K562 (cell line): ENCODE results near the gene UGT2A1. TPM values are rescaled to one million over a fixed set of nuclear protein-coding genes. Genes with fewer than 3 reads are reported as not detected.

Experiments used
- ATAC-seq: fragments of 200-7000 bp; cut with Tn5 transposase; 3 replicates; pipeline ENCODE4 v1.9.1; 2020; ENCODE audit warnings: moderate library complexity
- BruUV-seq: library from RNA; stranded (reverse); fragments of 400-500 nt; replicated peaks from 2 replicates; lab custom pipeline; 2021; lab: Mats Ljungman, UMichigan
- CTCF ChIA-PET: fragments of 300-600 bp; formaldehyde crosslinking; extraction: SDS; loops from one replicate; lab custom pipeline; 2021; ENCODE audit warnings: low intra/inter-chr PET ratio; lab: Yijun Ruan, JAX
- POLR2A ChIA-PET: fragments of 300-600, 350-650 bp; sonication (Branson Sonifier 250); formaldehyde crosslinking; extraction: SDS; loops from one replicate; lab custom pipeline; 2021; ENCODE audit warnings: antibody characterized with exemption, inconsistent platforms; lab: Yijun Ruan, JAX
- DNase-seq, 4 experiments: peaks; one replicate each; pipeline versions ENCODE4 v3.0.0 to v3.0.0-alpha.2; 2011 to 2018; ENCODE audit warnings: low spot score in 3 of 4, mixed read lengths in 3 of 4; ENCODE audit errors: extremely low read depth in 1 of 4
- FAIRE-seq: peaks from 2 replicates; lab custom pipeline; 2011; peaks lifted over from hg19 to GRCh38; lab: Jason Lieb, UNC
- H2AFZ ChIP-seq: 2 replicates; pipeline ENCODE4 v1.6.0; 2011; ENCODE audit warnings: low read depth, low read length, control low read depth, inconsistent platforms
- H3K27ac ChIP-seq: fragments of 200-600 bp; 3 replicates; pipeline ENCODE4 v1.8.0; 2011; ENCODE audit warnings: low read depth, mild to moderate bottlenecking, control low read depth, inconsistent platforms, low read length, moderate library complexity, mixed read lengths; ENCODE audit errors: extremely low read depth
- H3K27me3 ChIP-seq, 2 experiments: fragments of 300-600 bp in 1 of 2; 2 replicates in 1 of 2; 3 replicates in 1 of 2; pipeline versions ENCODE4 v1.6.0 to v1.8.0; 2011; ENCODE audit warnings: inconsistent platforms in 2 of 2, low read length in 2 of 2, mild to moderate bottlenecking in 1 of 2, mixed read lengths in 1 of 2, moderate library complexity in 1 of 2; ENCODE audit not compliant: control insufficient read depth in 2 of 2, insufficient read depth in 2 of 2
- H3K36me3 ChIP-seq: fragments of 300-600 bp; 3 replicates; pipeline ENCODE4 v1.8.0; 2011; ENCODE audit warnings: mild to moderate bottlenecking, low read length, inconsistent platforms; ENCODE audit not compliant: control insufficient read depth, insufficient read depth
- H3K4me1 ChIP-seq, 2 experiments: fragments of 200-600 bp in 1 of 2; replicated peaks in 1 of 2; 2 replicates in 1 of 2; 3 replicates in 1 of 2; pipeline versions ENCODE4 v1.5.1 to v1.8.0; 2011; ENCODE audit warnings: inconsistent platforms in 2 of 2, low read length in 2 of 2, mild to moderate bottlenecking in 1 of 2, mixed read lengths in 1 of 2, moderate library complexity in 1 of 2; ENCODE audit not compliant: control insufficient read depth in 2 of 2, insufficient read depth in 2 of 2
- H3K4me2 ChIP-seq: 2 replicates; pipeline ENCODE4 v1.6.1; 2011; ENCODE audit warnings: low read length, control low read depth, inconsistent platforms, mixed read lengths; ENCODE audit not compliant: insufficient read depth
- H3K4me3 ChIP-seq: fragments of 200-600 bp; sonication (generic), shearing (Covaris generic); 2 replicates; pipeline ENCODE4 v1.5.1; 2016; ENCODE audit warnings: control low read depth, inconsistent platforms
- H3K79me2 ChIP-seq: fragments of 200-600 bp; 3 replicates; pipeline ENCODE4 v1.8.0; 2011; ENCODE audit warnings: low read length, inconsistent platforms; ENCODE audit not compliant: control insufficient read depth, insufficient read depth
- H3K9ac ChIP-seq, 2 experiments: 2 replicates each; pipeline versions ENCODE4 v1.6.0 to v1.6.1; 2011; ENCODE audit warnings: low read depth in 2 of 2, low read length in 2 of 2, control low read depth in 1 of 2, inconsistent platforms in 1 of 2, mild to moderate bottlenecking in 1 of 2, mixed read lengths in 1 of 2; ENCODE audit not compliant: insufficient read depth in 1 of 2
- H3K9me1 ChIP-seq: one replicate; pipeline ENCODE4 v1.6.0; 2011; ENCODE audit warnings: inconsistent platforms, mild to moderate bottlenecking, low read length, moderate library complexity; ENCODE audit not compliant: control insufficient read depth, insufficient read depth
- H3K9me3 ChIP-seq: replicated peaks from 2 replicates; pipeline ENCODE4 v1.5.1; 2011; ENCODE audit warnings: low read depth, low read length, inconsistent platforms; ENCODE audit not compliant: control insufficient read depth, insufficient read depth
- H4K20me1 ChIP-seq: replicated peaks from 2 replicates; pipeline ENCODE4 v1.6.1; 2011; ENCODE audit warnings: low read length, inconsistent platforms, mixed read lengths; ENCODE audit not compliant: control insufficient read depth, insufficient read depth
- CBX5 ChIP-seq: IDR thresholded peaks from 2 replicates; pipeline ENCODE4 v1.6.1; 2014; ENCODE audit warnings: low read depth, borderline replicate concordance
- FOSL1 ChIP-seq: fragments of 200-800 bp; sonication (Bioruptor generic); conservative IDR thresholded peaks from 2 replicates; pipeline ENCODE4 v1.6.1; 2016; ENCODE audit warnings: missing genetic modification characterization, missing compliant biosample characterization
- FOXJ2 ChIP-seq: fragments of 200-800 bp; sonication (Bioruptor generic); IDR thresholded peaks from 2 replicates; pipeline ENCODE4 v1.6.1; 2016; ENCODE audit warnings: missing genetic modification characterization, missing compliant biosample characterization
- MTA3 ChIP-seq: fragments of 450-650 bp; formaldehyde crosslinking; IDR thresholded peaks from 2 replicates; pipeline ENCODE4 v1.6.1; 2017; ENCODE audit warnings: mild to moderate bottlenecking, borderline replicate concordance
- NCOA2 ChIP-seq, 2 experiments: fragments of 450-650 bp; IDR thresholded peaks; 2 replicates each; pipeline ENCODE4 v1.6.1; 2018; ENCODE audit warnings: mild to moderate bottlenecking in 2 of 2, moderate library complexity in 1 of 2; ENCODE audit not compliant: partially characterized antibody in 2 of 2
- PHF20 ChIP-seq: fragments of 450-650 bp; IDR thresholded peaks from 2 replicates; pipeline ENCODE4 v1.6.1; 2018; ENCODE audit not compliant: partially characterized antibody
- POLR2B ChIP-seq: fragments of 450-650 bp; IDR thresholded peaks from 2 replicates; pipeline ENCODE4 v1.6.1; 2018; ENCODE audit warnings: low read depth; ENCODE audit not compliant: partially characterized antibody
- RBM17 ChIP-seq: fragments of 200-400 bp; formaldehyde crosslinking; IDR thresholded peaks from 2 replicates; pipeline ENCODE4 v1.6.1; 2017; ENCODE audit warnings: low read depth, mild to moderate bottlenecking, low read length, borderline replicate concordance
- TBP ChIP-seq: optimal IDR thresholded peaks from 2 replicates; pipeline ENCODE3; 2011; ENCODE audit warnings: low read depth, low read length, improper control_type of control experiment
- ZFX ChIP-seq: sonication (generic); formaldehyde crosslinking; IDR thresholded peaks from 2 replicates; pipeline ENCODE4 v1.8.0; 2022; ENCODE audit warnings: mild to moderate bottlenecking, missing genetic modification reagents, moderate library complexity
- in situ Hi-C: fragments of 300-500 bp; cut with MboI; formaldehyde crosslinking; loops from 4 replicates; pipeline ENCODE4 v1.15.0; 2018; ENCODE audit warnings: inconsistent platforms, mixed read lengths
- intact Hi-C: fragments of 100-400 bp; cut with micrococcal nuclease; formaldehyde crosslinking; loops from 2 replicates; pipeline ENCODE4 v1.14.2; 2022
- polyA plus RNA-seq, 8 experiments: library from polyadenylated mRNA; depleted of rRNA in 4 of 8; stranded (reverse) in 5 of 8; unstranded in 3 of 8; fragments of >200 nt; fragmentation: Nextera tagmentation in 2 of 8; fragmentation: Illumina TruSeq in 1 of 8; extraction: Ambion mirVana in 2 of 8; extraction: Trizol in 1 of 8; gene quantifications; 2 replicates each; pipeline versions ENCODE4 v1.2.1 to v1.2.3, GENCODE V29; 2011 to 2014; ENCODE audit warnings: inconsistent platforms in 1 of 8, missing spikeins in 1 of 8
- total RNA-seq, 7 experiments: library from RNA; depleted of rRNA in 6 of 7; stranded (reverse); fragments of >200 nt in 6 of 7; fragmentation: Illumina TruSeq in 2 of 7; extraction: Trizol in 2 of 7; gene quantifications; 2 replicates each; pipeline versions ENCODE4 v1.2.1 to v1.2.3, GENCODE V29; 2011 to 2021; ENCODE audit warnings: low replicate concordance in 1 of 7
- TF ChIP-seq, protein P1 (sequence below): sonication (generic); formaldehyde crosslinking; IDR thresholded peaks from 2 replicates; pipeline ENCODE4 v1.8.0; 2023; ENCODE audit warnings: missing genetic modification reagents, mild to moderate bottlenecking, borderline replicate concordance
- TF ChIP-seq, protein P2 (sequence below), 2 experiments: fragments of 450-650 bp; conservative IDR thresholded peaks; 2 replicates each; pipeline ENCODE4 v1.6.1; 2017; ENCODE audit warnings: mild to moderate bottlenecking in 2 of 2, moderate library complexity in 2 of 2
- TF ChIP-seq, protein P3 (sequence below): fragments of 250-450 bp; sonication (Bioruptor Pico); IDR thresholded peaks from 2 replicates; pipeline ENCODE4 v1.5.0; 2021; ENCODE audit warnings: mild to moderate bottlenecking, moderate library complexity

UGT2A1 gene
- total and polyA plus RNA-seq, 9 of the 15 experiments (the other 6 are each of a cell fraction or from before 2014, with no cell fraction given): 0.03 TPM; not detected in 8

DNA sequence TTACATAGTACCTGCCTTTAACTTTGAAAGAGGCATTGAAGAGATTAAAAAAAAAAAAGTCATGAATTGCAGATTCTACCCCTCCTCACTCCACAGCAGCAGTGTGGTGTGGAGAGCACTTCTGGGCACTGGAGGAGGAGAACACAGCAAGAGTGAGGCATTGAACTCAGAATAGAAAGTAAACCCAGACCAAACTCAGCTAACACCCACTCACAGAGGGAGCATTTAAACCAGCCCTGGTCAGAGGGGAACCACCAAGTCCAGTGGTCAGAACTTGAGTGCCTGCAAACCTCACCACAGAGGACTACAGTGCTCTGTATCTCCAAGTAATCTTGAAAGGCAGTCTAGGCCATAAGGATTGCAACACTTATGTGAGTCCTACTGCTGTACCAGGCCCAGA is 15.6 kb upstream of the UGT2A1 start:
- H3K9me3 ChIP-seq: no peaks in the 10 kb centered on the region
- DNase-seq: no peak
- no peaks in the 10 kb centered on the region for H3K27me3 ChIP-seq
- H3K9me1 ChIP-seq: no peaks in the 10 kb centered on the region
- in situ Hi-C loops: no loop called here
- no peak for ATAC-seq
- H3K79me2 ChIP-seq: no peaks in the 10 kb centered on the region
- no peak for FAIRE-seq
- intact Hi-C loops: no loop called here
- no TSS peak for BruUV-seq
- ChIA-PET POLR2A (no interaction called here), CTCF (no interaction called here)
- H3K9ac ChIP-seq: no peak overlapping the region
- H3K4me1 ChIP-seq: no peaks in the 10 kb centered on the region
- H3K27ac ChIP-seq: no peak overlapping the region
- no peak overlapping the region for H3K4me3 ChIP-seq
- no peak overlapping the region for H2AFZ ChIP-seq
- H3K4me2 ChIP-seq: no peak overlapping the region
- H4K20me1 ChIP-seq: no peaks in the 10 kb centered on the region
- H3K36me3 ChIP-seq: no peaks in the 10 kb centered on the region
- TF ChIP-seq TBP (no peak), MTA3 (no peak), FOSL1 (tag) (no peak), FOXJ2 (tag) (no peak), RBM17 (no peak), CBX5 (no peak), PHF20 (no peak), NCOA2 (IDR thresholded peaks at IDR 0.05; ENCODE audit: partially characterized antibody in 2 of 2) (no peak), ZFX (CRISPR knock-in tag) (no peak), POLR2B (no peak)
- TF ChIP-seq, protein P1, sequence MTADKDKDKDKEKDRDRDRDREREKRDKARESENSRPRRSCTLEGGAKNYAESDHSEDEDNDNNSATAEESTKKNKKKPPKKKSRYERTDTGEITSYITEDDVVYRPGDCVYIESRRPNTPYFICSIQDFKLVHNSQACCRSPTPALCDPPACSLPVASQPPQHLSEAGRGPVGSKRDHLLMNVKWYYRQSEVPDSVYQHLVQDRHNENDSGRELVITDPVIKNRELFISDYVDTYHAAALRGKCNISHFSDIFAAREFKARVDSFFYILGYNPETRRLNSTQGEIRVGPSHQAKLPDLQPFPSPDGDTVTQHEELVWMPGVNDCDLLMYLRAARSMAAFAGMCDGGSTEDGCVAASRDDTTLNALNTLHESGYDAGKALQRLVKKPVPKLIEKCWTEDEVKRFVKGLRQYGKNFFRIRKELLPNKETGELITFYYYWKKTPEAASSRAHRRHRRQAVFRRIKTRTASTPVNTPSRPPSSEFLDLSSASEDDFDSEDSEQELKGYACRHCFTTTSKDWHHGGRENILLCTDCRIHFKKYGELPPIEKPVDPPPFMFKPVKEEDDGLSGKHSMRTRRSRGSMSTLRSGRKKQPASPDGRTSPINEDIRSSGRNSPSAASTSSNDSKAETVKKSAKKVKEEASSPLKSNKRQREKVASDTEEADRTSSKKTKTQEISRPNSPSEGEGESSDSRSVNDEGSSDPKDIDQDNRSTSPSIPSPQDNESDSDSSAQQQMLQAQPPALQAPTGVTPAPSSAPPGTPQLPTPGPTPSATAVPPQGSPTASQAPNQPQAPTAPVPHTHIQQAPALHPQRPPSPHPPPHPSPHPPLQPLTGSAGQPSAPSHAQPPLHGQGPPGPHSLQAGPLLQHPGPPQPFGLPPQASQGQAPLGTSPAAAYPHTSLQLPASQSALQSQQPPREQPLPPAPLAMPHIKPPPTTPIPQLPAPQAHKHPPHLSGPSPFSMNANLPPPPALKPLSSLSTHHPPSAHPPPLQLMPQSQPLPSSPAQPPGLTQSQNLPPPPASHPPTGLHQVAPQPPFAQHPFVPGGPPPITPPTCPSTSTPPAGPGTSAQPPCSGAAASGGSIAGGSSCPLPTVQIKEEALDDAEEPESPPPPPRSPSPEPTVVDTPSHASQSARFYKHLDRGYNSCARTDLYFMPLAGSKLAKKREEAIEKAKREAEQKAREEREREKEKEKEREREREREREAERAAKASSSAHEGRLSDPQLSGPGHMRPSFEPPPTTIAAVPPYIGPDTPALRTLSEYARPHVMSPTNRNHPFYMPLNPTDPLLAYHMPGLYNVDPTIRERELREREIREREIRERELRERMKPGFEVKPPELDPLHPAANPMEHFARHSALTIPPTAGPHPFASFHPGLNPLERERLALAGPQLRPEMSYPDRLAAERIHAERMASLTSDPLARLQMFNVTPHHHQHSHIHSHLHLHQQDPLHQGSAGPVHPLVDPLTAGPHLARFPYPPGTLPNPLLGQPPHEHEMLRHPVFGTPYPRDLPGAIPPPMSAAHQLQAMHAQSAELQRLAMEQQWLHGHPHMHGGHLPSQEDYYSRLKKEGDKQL (CRISPR knock-in tag): no peak
- TF ChIP-seq, protein P2, sequence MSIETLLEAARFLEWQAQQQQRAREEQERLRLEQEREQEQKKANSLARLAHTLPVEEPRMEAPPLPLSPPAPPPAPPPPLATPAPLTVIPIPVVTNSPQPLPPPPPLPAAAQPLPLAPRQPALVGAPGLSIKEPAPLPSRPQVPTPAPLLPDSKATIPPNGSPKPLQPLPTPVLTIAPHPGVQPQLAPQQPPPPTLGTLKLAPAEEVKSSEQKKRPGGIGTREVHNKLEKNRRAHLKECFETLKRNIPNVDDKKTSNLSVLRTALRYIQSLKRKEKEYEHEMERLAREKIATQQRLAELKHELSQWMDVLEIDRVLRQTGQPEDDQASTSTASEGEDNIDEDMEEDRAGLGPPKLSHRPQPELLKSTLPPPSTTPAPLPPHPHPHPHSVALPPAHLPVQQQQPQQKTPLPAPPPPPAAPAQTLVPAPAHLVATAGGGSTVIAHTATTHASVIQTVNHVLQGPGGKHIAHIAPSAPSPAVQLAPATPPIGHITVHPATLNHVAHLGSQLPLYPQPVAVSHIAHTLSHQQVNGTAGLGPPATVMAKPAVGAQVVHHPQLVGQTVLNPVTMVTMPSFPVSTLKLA (conservative IDR thresholded peaks at IDR 0.05): no peak
- TF ChIP-seq, protein P3, sequence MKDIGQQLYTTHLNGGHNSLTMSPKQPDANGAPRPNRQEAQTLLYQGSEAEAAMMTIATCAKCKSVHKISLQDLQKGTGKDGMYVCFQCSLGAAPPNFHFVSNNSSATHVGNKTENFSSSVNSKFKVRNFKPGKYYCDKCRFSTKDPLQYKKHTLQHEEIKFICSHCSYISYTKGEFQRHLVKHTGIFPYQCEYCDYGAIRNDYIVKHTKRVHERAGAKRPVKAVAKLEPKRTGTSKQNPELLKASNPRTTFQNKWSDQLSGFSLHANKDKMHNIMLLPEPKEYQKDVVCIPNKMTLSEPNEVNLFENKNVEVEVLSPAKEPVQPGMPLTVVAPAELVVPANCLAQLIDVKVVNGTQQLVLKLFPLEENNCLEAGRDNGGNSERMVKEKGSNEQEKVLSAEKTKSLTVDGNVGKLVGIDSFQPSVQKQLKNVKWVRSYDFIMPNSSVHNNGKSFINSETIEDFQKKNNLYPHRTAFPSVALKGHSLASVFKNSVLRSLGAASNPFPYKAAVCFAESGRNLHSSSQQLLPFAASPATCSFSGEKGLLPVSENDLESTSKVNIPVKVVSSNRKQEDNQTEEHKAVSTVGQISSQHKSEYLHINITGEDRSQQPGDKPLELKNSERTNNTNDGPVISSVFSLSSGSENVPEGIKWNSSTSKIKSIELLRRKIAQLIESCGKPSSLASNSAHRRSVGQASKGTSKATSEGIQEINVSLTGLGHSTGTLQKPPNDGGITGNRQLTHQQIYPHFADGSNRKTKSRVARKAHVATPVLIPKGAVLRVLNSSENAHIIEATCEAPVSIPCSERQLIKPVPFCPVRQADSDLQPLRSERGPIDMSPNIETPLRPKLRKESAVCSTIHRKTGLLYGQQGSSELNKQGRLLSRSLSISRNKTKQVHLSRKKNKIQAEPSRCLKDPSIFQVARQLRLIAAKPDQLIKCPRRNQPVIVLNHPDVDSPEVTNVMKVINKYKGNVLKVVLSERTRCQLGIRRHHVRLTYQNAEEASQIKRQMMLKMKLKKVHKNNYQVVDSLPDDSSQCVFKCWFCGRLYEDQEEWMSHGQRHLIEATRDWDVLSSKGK (CRISPR knock-in tag): no peak
